ENCODE measurements around the gene SLC25A30. TPM values are rescaled to one million over a fixed set of nuclear protein-coding genes. Genes with fewer than 3 reads are reported as not detected.
A peak's percentile ranks its signal among the peaks of the same experiment; 100 is the strongest.
"Not testable (repeated sequence)": the region's sequence is repeated elsewhere in the genome, so short reads cannot be mapped to it uniquely, and the experiment has no call there.

SLC25A30 gene
- total RNA-seq, 5 donors from 2014 or later (not counting 1 experiment from before 2014, with no cell fraction given): 19.5 to 25.9 (median 24.2) TPM

DNA sequence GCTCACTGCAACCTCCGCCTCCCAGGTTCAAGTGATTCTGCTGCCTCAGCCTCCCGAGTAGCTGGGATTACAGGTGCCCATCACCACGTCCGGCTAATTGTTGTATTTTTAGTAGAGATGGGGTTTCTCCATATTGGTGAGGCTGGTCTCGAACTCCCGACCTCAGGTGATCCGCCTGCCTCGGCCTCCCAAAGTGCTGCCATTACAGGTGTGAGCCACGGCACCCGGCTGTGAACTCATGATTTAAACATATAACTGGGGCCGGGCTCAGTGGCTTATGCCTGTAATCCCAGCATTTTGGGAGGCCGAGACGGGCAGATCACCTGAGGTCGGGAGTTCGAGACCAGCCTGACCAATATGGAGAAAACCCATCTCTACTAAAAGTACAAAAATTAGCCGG lies 1.2 kb upstream of the SLC25A30 start:
- DNase-seq; H3K27me3 ChIP-seq (replicated peaks in 1 of 2; ENCODE audit: control insufficient read depth in 2 of 2, extremely low read depth in 1 of 2, insufficient read depth in 2 of 2, low read length in 1 of 2); H3K27me3 Mint-ChIP-seq; H3K9me3 Mint-ChIP-seq; H3K9me3 ChIP-seq; ATAC-seq (replicated peaks in 1 of 4); POLR2A ChIA-PET; H3K27ac ChIP-seq (ENCODE audit: low read length); H3K27ac Mint-ChIP-seq; H3K36me3 ChIP-seq (ENCODE audit: control insufficient read depth in 2 of 2, extremely low read depth in 1 of 2, insufficient read depth in 1 of 2, low read length in 1 of 2); H3K4me3 ChIP-seq (ENCODE audit: control insufficient read depth in 1 of 2, extremely low read depth in 1 of 2, low read length in 1 of 2); H3K36me3 Mint-ChIP-seq: not testable (repeated sequence)
- H3K4me1 ChIP-seq (ENCODE audit: control insufficient read depth in 1 of 2, extremely low read depth in 1 of 2, insufficient read depth in 2 of 2, low read length in 2 of 2): peaks cover 6 to 23% of the 10 kb centered on the region in 2 experiments
- WGBS (ENCODE audit: insufficient coverage): 100% methylated on average over 7 of the region's 16 CpGs
- Mint-ChIP-seq H3K4me1 (peaks cover 19 to 24% (median 21%) of the 10 kb centered on the region in 3 donors), H3K4me3 (peak overlapping the region in 2 of 3 donors; percentile 20 to 34)
- CTCF ChIA-PET: interaction anchor here in 1 of 2 donors (3.5 kb wide), 1 partner anchor 46 kb away, joined by 18 read pairs; the partner anchor contains the start of gene COG3

- Histone ChIP-seq H3K27ac (ENCODE audit: low read length) (peak overlapping the region; percentile 89), H3K4me1 (ENCODE audit: control insufficient read depth in 1 of 2, extremely low read depth in 1 of 2, insufficient read depth in 2 of 2, low read length in 2 of 2) (peaks cover 6 to 29% of the 10 kb centered on the region in 2 experiments), H3K27me3 (replicated peaks in 1 of 2; ENCODE audit: control insufficient read depth in 2 of 2, extremely low read depth in 1 of 2, insufficient read depth in 2 of 2, low read length in 1 of 2) (no peaks in the 10 kb centered on the region), H3K9me3 (no peaks in the 10 kb centered on the region), H3K36me3 (ENCODE audit: control insufficient read depth in 2 of 2, extremely low read depth in 1 of 2, insufficient read depth in 1 of 2, low read length in 1 of 2) (no peaks in the 10 kb centered on the region), H3K4me3 (ENCODE audit: control insufficient read depth in 1 of 2, extremely low read depth in 1 of 2, low read length in 1 of 2) (peak overlapping the region; percentile 58 to 93)
- POLR2A ChIA-PET: interaction anchor here (0.6 to 0.9 kb wide), 4 partner anchors 49 to 1517 kb away, joined by 3 to 4 read pairs (median 4); no protein-coding TSS in a partner anchor
- Mint-ChIP-seq H3K36me3 (peaks cover under 1% of the 10 kb centered on the region), H3K27me3 (no peaks in the 10 kb centered on the region), H3K27ac (peak overlapping the region; percentile 96 to 98), H3K4me1 (peaks cover 31 to 36% (median 36%) of the 10 kb centered on the region in 3 donors), H3K9me3 (no peaks in the 10 kb centered on the region), H3K4me3 (peak overlapping the region; percentile 94 to 97 (median 95))
- CTCF ChIA-PET: interaction anchor here in 1 of 2 donors (0.5 to 3.5 kb wide), 10 partner anchors 18 to 895 kb away, joined by 3 to 18 read pairs (median 6); partner anchors contain the start of genes COG3 and TPT1
- no peak for DNase-seq
- 100% methylated on average over 2 of the region's 10 CpGs for WGBS (ENCODE audit: insufficient coverage)
- no peak for ATAC-seq (replicated peaks in 1 of 4)
Measured at GRCh38 chr13:45416516-45417128, 1.6 kb downstream of the SLC25A30 start.

GRCh38 chr13:45415112-45415511 lies 3.1 kb downstream of the SLC25A30 start:
- Mint-ChIP-seq H3K4me1 (peaks cover 36 to 43% (median 43%) of the 10 kb centered on the region in 3 donors), H3K27ac (peak overlapping the region in 1 of 2 donors; percentile 18)

DNA sequence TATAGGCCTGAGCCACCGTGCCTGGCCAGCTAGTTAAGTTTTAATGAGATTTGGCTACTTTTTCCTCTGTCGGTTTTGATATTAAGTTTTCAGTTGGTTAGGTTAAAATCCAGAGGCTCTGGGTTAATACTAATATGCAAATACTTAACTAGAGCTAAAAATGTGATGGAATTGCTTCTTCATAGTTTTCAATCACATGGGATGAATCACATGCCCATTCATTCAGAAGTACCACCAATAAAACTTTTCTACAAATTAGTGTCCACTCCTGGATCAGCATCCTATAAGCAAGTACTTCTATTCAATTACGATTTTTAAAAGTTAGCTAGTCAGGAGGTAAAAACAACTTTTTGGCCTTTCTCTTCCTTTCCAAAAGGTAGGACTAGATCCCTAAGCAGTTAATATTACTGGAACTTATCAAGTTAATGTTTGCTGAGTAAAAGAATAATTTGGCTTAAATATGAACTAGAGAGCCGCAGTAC lies 4.3 kb downstream of the SLC25A30 start:
- Mint-ChIP-seq H3K4me1 (peaks cover 36 to 46% (median 43%) of the 10 kb centered on the region in 3 donors), H3K9me3 (no peaks in the 10 kb centered on the region), H3K4me3 (peak overlapping the region in 1 of 3 donors; percentile 27), H3K27me3 (no peaks in the 10 kb centered on the region), H3K36me3 (peaks cover 14% of the 10 kb centered on the region), H3K27ac (no peak overlapping the region)
- Histone ChIP-seq H3K27ac (ENCODE audit: low read length) (no peak overlapping the region), H3K27me3 (replicated peaks in 1 of 2; ENCODE audit: control insufficient read depth in 2 of 2, extremely low read depth in 1 of 2, insufficient read depth in 2 of 2, low read length in 1 of 2) (no peaks in the 10 kb centered on the region), H3K4me1 (ENCODE audit: control insufficient read depth in 1 of 2, extremely low read depth in 1 of 2, insufficient read depth in 2 of 2, low read length in 2 of 2) (peaks cover 6 to 29% of the 10 kb centered on the region in 2 experiments), H3K36me3 (ENCODE audit: control insufficient read depth in 2 of 2, extremely low read depth in 1 of 2, insufficient read depth in 1 of 2, low read length in 1 of 2) (peaks cover 8 to 20% of the 10 kb centered on the region in 2 donors), H3K9me3 (no peaks in the 10 kb centered on the region), H3K4me3 (ENCODE audit: control insufficient read depth in 1 of 2, extremely low read depth in 1 of 2, low read length in 1 of 2) (no peak overlapping the region)
- POLR2A ChIA-PET: interaction anchor here in 1 of 2 donors (1.5 kb wide), 1 partner anchor 15 kb away, joined by 3 read pairs; no protein-coding TSS in a partner anchor
- DNase-seq: no peak
- no peak for ATAC-seq (replicated peaks in 1 of 4)
- CTCF ChIA-PET: interaction anchor here in 1 of 2 donors (0.6 kb wide), 1 partner anchor 1353 kb away, joined by 3 read pairs; no protein-coding TSS in a partner anchor
- WGBS (ENCODE audit: insufficient coverage): 80% methylated on average over 1 of the region's 4 CpGs

More at GRCh38 chr13:45415112-45415511, 3.1 kb downstream of the SLC25A30 start:
- H3K36me3 Mint-ChIP-seq: peaks cover 9% of the 10 kb centered on the region
- Histone ChIP-seq H3K9me3 (no peaks in the 10 kb centered on the region), H3K36me3 (ENCODE audit: control insufficient read depth in 2 of 2, extremely low read depth in 1 of 2, insufficient read depth in 1 of 2, low read length in 1 of 2) (peaks cover 8 to 12% of the 10 kb centered on the region in 2 donors), H3K27ac (ENCODE audit: low read length) (no peak overlapping the region), H3K27me3 (replicated peaks in 1 of 2; ENCODE audit: control insufficient read depth in 2 of 2, extremely low read depth in 1 of 2, insufficient read depth in 2 of 2, low read length in 1 of 2) (no peaks in the 10 kb centered on the region), H3K4me3 (ENCODE audit: control insufficient read depth in 1 of 2, extremely low read depth in 1 of 2, low read length in 1 of 2) (no peak overlapping the region), H3K4me1 (ENCODE audit: control insufficient read depth in 1 of 2, extremely low read depth in 1 of 2, insufficient read depth in 2 of 2, low read length in 2 of 2) (peaks cover 6 to 29% of the 10 kb centered on the region in 2 experiments)
- H3K9me3 Mint-ChIP-seq: no peaks in the 10 kb centered on the region
- no peak for DNase-seq
- no CpG with 5 or more reads among the region's 1 CpG for WGBS (ENCODE audit: insufficient coverage)
- no peak for ATAC-seq (replicated peaks in 1 of 4)
- H3K27me3 Mint-ChIP-seq: no peaks in the 10 kb centered on the region
- CTCF ChIA-PET: interaction anchor here (0.5 to 1.0 kb wide), 3 partner anchors 9 to 48 kb away, joined by 3 to 6 read pairs (median 3); no protein-coding TSS in a partner anchor
- POLR2A ChIA-PET: interaction anchor here in 1 of 2 donors (0.6 kb wide), 2 partner anchors 63 to 1474 kb away, joined by 4 to 5 read pairs; no protein-coding TSS in a partner anchor
- H3K4me3 Mint-ChIP-seq: peak overlapping the region in 1 of 3 donors; percentile 17

- DNase-seq: no peak
- WGBS (ENCODE audit: insufficient coverage): no CpG with 5 or more reads among the region's 4 CpGs
- Histone ChIP-seq H3K27me3 (replicated peaks in 1 of 2; ENCODE audit: control insufficient read depth in 2 of 2, extremely low read depth in 1 of 2, insufficient read depth in 2 of 2, low read length in 1 of 2) (no peaks in the 10 kb centered on the region), H3K36me3 (ENCODE audit: control insufficient read depth in 2 of 2, extremely low read depth in 1 of 2, insufficient read depth in 1 of 2, low read length in 1 of 2) (peaks cover 15 to 32% of the 10 kb centered on the region in 2 donors), H3K4me3 (ENCODE audit: control insufficient read depth in 1 of 2, extremely low read depth in 1 of 2, low read length in 1 of 2) (no peak overlapping the region), H3K27ac (ENCODE audit: low read length) (no peak overlapping the region), H3K9me3 (no peaks in the 10 kb centered on the region), H3K4me1 (ENCODE audit: control insufficient read depth in 1 of 2, extremely low read depth in 1 of 2, insufficient read depth in 2 of 2, low read length in 2 of 2) (peaks cover 6 to 29% of the 10 kb centered on the region in 2 experiments)
- peaks cover 26% of the 10 kb centered on the region for H3K36me3 Mint-ChIP-seq
- H3K27ac Mint-ChIP-seq: no peak overlapping the region
- ChIA-PET CTCF (interaction anchor here (0.6 to 1.1 kb wide), 8 partner anchors 42 to 397 kb away, joined by 3 to 9 read pairs (median 3); no protein-coding TSS in a partner anchor), POLR2A (interaction anchor here in 1 of 2 donors (1.5 kb wide), 1 partner anchor 13 kb away, joined by 3 read pairs; no protein-coding TSS in a partner anchor)
- no peaks in the 10 kb centered on the region for H3K27me3 Mint-ChIP-seq
- H3K4me3 Mint-ChIP-seq: no peak overlapping the region
- no peaks in the 10 kb centered on the region for H3K9me3 Mint-ChIP-seq
- peaks cover 33 to 42% (median 35%) of the 10 kb centered on the region in 3 donors for H3K4me1 Mint-ChIP-seq
- ATAC-seq (replicated peaks in 1 of 4): no peak
Measured at GRCh38 chr13:45412274-45413049, 5.7 kb downstream of the SLC25A30 start.

- POLR2A ChIA-PET: no interaction called here
Measured at GRCh38 chr13:45411631-45412030, 6.5 kb downstream of the SLC25A30 start.

More at GRCh38 chr13:45411631-45412030, 6.5 kb downstream of the SLC25A30 start:
- peaks cover 21 to 39% of the 10 kb centered on the region in 2 donors for H3K36me3 ChIP-seq (ENCODE audit: control insufficient read depth in 2 of 2, extremely low read depth in 1 of 2, insufficient read depth in 1 of 2, low read length in 1 of 2)
- no peak overlapping the region for H3K27ac ChIP-seq (ENCODE audit: low read length)
- H3K9me3 ChIP-seq: no peaks in the 10 kb centered on the region
- peaks cover 4 to 25% of the 10 kb centered on the region in 2 experiments for H3K4me1 ChIP-seq (ENCODE audit: control insufficient read depth in 1 of 2, extremely low read depth in 1 of 2, insufficient read depth in 2 of 2, low read length in 2 of 2)
- 100% methylated on average over 1 of the region's 4 CpGs for WGBS (ENCODE audit: insufficient coverage)
- no peaks in the 10 kb centered on the region for H3K27me3 ChIP-seq (replicated peaks in 1 of 2; ENCODE audit: control insufficient read depth in 2 of 2, extremely low read depth in 1 of 2, insufficient read depth in 2 of 2, low read length in 1 of 2)
- H3K4me3 ChIP-seq (ENCODE audit: control insufficient read depth in 1 of 2, extremely low read depth in 1 of 2, low read length in 1 of 2): no peak overlapping the region
- CTCF ChIA-PET: interaction anchor here (0.5 to 1.1 kb wide), 5 partner anchors 43 to 365 kb away, joined by 3 to 4 read pairs (median 3); no protein-coding TSS in a partner anchor
- Mint-ChIP-seq H3K9me3 (no peaks in the 10 kb centered on the region), H3K36me3 (peaks cover 30% of the 10 kb centered on the region), H3K27me3 (no peaks in the 10 kb centered on the region), H3K27ac (no peak overlapping the region), H3K4me1 (peaks cover 26 to 35% (median 31%) of the 10 kb centered on the region in 3 donors), H3K4me3 (no peak overlapping the region)
- DNase-seq (no peak), ATAC-seq (replicated peaks in 1 of 4) (no peak)
